Upper lobe of left lung (tissue), 4 donors: ENCODE data around the gene COA6.

Source experiments
- CTCF ChIP-seq, 6 experiments: fragments of 450-650 bp in 4 of 6; fragments of 200-600 bp in 2 of 6; sonication (generic) in 2 of 6; IDR thresholded peaks; one replicate each; pipeline ENCODE4 v1.5.1; 2016 to 2019; ENCODE audit warnings: antibody characterized with exemption in 6 of 6
- EP300 ChIP-seq, 4 donors: sonication (generic); formaldehyde crosslinking; IDR thresholded peaks; one replicate each; pipeline ENCODE4 v1.5.1; 2017; ENCODE audit warnings: antibody characterized with exemption in 4 of 4, control low read depth in 2 of 4
- POLR2A ChIP-seq, 4 donors: fragments of 450-650 bp; IDR thresholded peaks; one replicate each; pipeline ENCODE4 v1.5.1; 2016 to 2017; ENCODE audit warnings: antibody characterized with exemption in 4 of 4, mild to moderate bottlenecking in 2 of 4

- TF ChIP-seq CTCF (IDR thresholded peaks at IDR 0.05), result no peak
- TF ChIP-seq EP300 (IDR thresholded peaks at IDR 0.05), result no peak
- TF ChIP-seq POLR2A (IDR thresholded peaks at IDR 0.05), result no peak
These were observed 30.5 kb upstream of the COA6 start for GRCh38 chr1:234342774-234343173.
